ENCODE measurements around the gene TTLL11. TPM values are rescaled to one million over a fixed set of nuclear protein-coding genes. Genes with fewer than 3 reads are reported as not detected.

TTLL11 gene
- total RNA-seq, 1 experiment from 2014 or later = 1.5 TPM

GRCh38 chr9:121861501-121862180, 231.5 kb downstream of the TTLL11 start:
- H3K36me3 Mint-ChIP-seq (ENCODE audit: insufficient read depth in 1 of 3, low read depth in 3 of 3) = no peaks in the 10 kb centered on the region
- peak; percentile 75 for TF ChIP-seq CTCF (conservative IDR thresholded peaks at IDR 0.05)
- Histone ChIP-seq H3K9ac (ENCODE audit: extremely low read depth, insufficient read length, low read length) (no peak overlapping the region), H2BK15ac (ENCODE audit: low read depth, low read length) (no peak overlapping the region), H2BK20ac (ENCODE audit: low read depth, low read length, poor library complexity, severe bottlenecking) (no peak overlapping the region), H4K91ac (ENCODE audit: insufficient read length, low read depth, low read length) (no peak overlapping the region), H3K56ac (ENCODE audit: insufficient read length, low read depth, low read length) (no peak overlapping the region), H3K14ac (ENCODE audit: insufficient read depth, low read length) (no peak overlapping the region), H4K5ac (ENCODE audit: insufficient read length, low read depth, low read length) (no peak overlapping the region), H4K20me1 (ENCODE audit: control insufficient read depth, insufficient read depth, insufficient read length) (peaks cover 2% of the 10 kb centered on the region), H3K23me2 (ENCODE audit: insufficient read length, low read depth, low read length, poor library complexity, severe bottlenecking) (no peaks in the 10 kb centered on the region), H2BK120ac (ENCODE audit: low read depth, low read length, poor library complexity, severe bottlenecking) (no peak overlapping the region), H3K27ac (ENCODE audit: insufficient read length, low read depth, low read length) (no peak overlapping the region), H3K27me3 (ENCODE audit: insufficient read depth, low read length) (no peaks in the 10 kb centered on the region), H2AK5ac (ENCODE audit: insufficient read length, low read length) (no peak overlapping the region), H3K9me3 (ENCODE audit: control insufficient read depth, low read depth, low read length) (no peaks in the 10 kb centered on the region), H3K4me1 (ENCODE audit: insufficient read depth, low read length) (peaks cover 14% of the 10 kb centered on the region), H3K18ac (ENCODE audit: insufficient read length, low read depth, low read length) (no peak overlapping the region), H3T11ph (ENCODE audit: low read length) (no peak overlapping the region), H2BK5ac (ENCODE audit: insufficient read length, low read length) (no peak overlapping the region), H3K23ac (ENCODE audit: insufficient read length, low read depth, low read length) (no peak overlapping the region), H4K8ac (replicated peaks; ENCODE audit: insufficient read length, low read depth, low read length) (no peak overlapping the region), H2AFZ (ENCODE audit: low read length) (no peak overlapping the region), H3K79me1 (ENCODE audit: insufficient read depth, low read depth, low read length, poor library complexity, severe bottlenecking) (no peaks in the 10 kb centered on the region), H3K79me2 (ENCODE audit: insufficient read depth, low read length) (no peaks in the 10 kb centered on the region), H2BK12ac (ENCODE audit: insufficient read length, low read depth, low read length) (no peak overlapping the region), H3K4me2 (ENCODE audit: insufficient read depth, insufficient read length, low read length) (no peak overlapping the region), H3K4ac (ENCODE audit: low read depth, low read length) (no peak overlapping the region)
- peak; percentile 74 for DNase-seq
- H3K27ac Mint-ChIP-seq = no peak overlapping the region; a peak in 1 of 7 replicates
- H3K4me3 Mint-ChIP-seq = no peak overlapping the region
- no peaks in the 10 kb centered on the region for H3K9me3 Mint-ChIP-seq
- H3K4me1 Mint-ChIP-seq = peaks cover 23 to 30% of the 10 kb centered on the region in 2 experiments
- peaks cover 5% of the 10 kb centered on the region for H3K27me3 Mint-ChIP-seq (ENCODE audit: low read depth)
- WGBS (ENCODE audit: extremely low coverage, insufficient read length, low lambda C conversion rate) = no CpG with 5 or more reads among the region's 4 CpGs

Data from H9 (cell line).